ENCODE data around the gene CKS1B.

- no peak for TF ChIP-seq CTCF (IDR thresholded peaks at IDR 0.05)
- no peak for TF ChIP-seq POLR2A (IDR thresholded peaks at IDR 0.05)
- TF ChIP-seq POLR2AphosphoS5 (IDR thresholded peaks at IDR 0.05) = no peak
These were observed 35.3 kb downstream of the CKS1B start for GRCh38 chr1:155009742-155010141.
